Measurements from ENCODE around the gene PPP2R5A. TPM values are rescaled to one million over a fixed set of nuclear protein-coding genes. Genes with fewer than 3 reads are reported as not detected.
A peak's percentile ranks its signal among the peaks of the same experiment; 100 is the strongest.
"Not testable (repeated sequence)": the region's sequence is repeated elsewhere in the genome, so short reads cannot be mapped to it uniquely, and the experiment has no call there.

The PPP2R5A gene
- total and polyA plus RNA-seq, 12 donors: 44.2 to 86.8 (median 57.3) TPM

GRCh38 chr1:212284332-212284743 lies 872 bp upstream of the PPP2R5A start:
- peak overlapping the region; percentile 54 to 95 (median 91) for H3K4me3 ChIP-seq
- 10 to 15% methylated on average over 14 of the region's 14 CpGs for WGBS, 2 donors

GRCh38 chr1:212285685-212286555 lies 710 bp downstream of the PPP2R5A start:
- DNase-seq: peak; percentile 55 to 67
- Histone ChIP-seq H3K4me3 (peak overlapping the region; percentile 73 to 95 (median 91)), H3K4me1 (peaks cover 0 to 55% (median 41%) of the 10 kb centered on the region in 9 donors), H3K27ac (peak overlapping the region; percentile 96 to 99 (median 98)), H3K36me3 (no peaks in the 10 kb centered on the region), H3K27me3 (no peaks in the 10 kb centered on the region), H3K9me3 (no peaks in the 10 kb centered on the region)
- WGBS, 2 donors: 0% methylated on average over 60 to 85 of the region's 85 CpGs
- no peak for TF ChIP-seq CTCF (IDR thresholded peaks at IDR 0.05)
- peak in 6 of 8 donors; percentile 4 to 43 (median 30) for ATAC-seq
- intact Hi-C loops (cut with DNase I): loop anchor here in 9 of 10 donors (2.0 to 10.0 kb wide), 11 partner anchors 43 to 214 kb away; no protein-coding TSS in a partner anchor

More at GRCh38 chr1:212284332-212284743, 872 bp upstream of the PPP2R5A start:
- TF ChIP-seq CTCF (IDR thresholded peaks at IDR 0.05): no peak
- no peak for ATAC-seq
- Histone ChIP-seq H3K4me1 (peaks cover 0 to 39% (median 25%) of the 10 kb centered on the region in 9 donors), H3K9me3 (no peaks in the 10 kb centered on the region), H3K36me3 (no peaks in the 10 kb centered on the region), H3K27me3 (no peaks in the 10 kb centered on the region), H3K27ac (peak overlapping the region; percentile 63 to 99 (median 96))
- DNase-seq: no peak
- intact Hi-C loops (cut with DNase I): loop anchor here in 7 of 10 donors (2.0 to 10.0 kb wide), 8 partner anchors 42 to 170 kb away; no protein-coding TSS in a partner anchor

GRCh38 chr1:212286556-212287131 lies 1.4 kb downstream of the PPP2R5A start:
- Histone ChIP-seq H3K27ac (peak overlapping the region; percentile 96 to 99 (median 98)), H3K4me3 (peak overlapping the region; percentile 73 to 95 (median 91)), H3K36me3 (no peaks in the 10 kb centered on the region), H3K27me3 (no peaks in the 10 kb centered on the region), H3K4me1 (peaks cover 0 to 62% (median 48%) of the 10 kb centered on the region in 9 donors), H3K9me3 (no peaks in the 10 kb centered on the region)
- DNase-seq (peak in 1 of 2 donors; percentile 13), ATAC-seq (no peak)
- no peak for TF ChIP-seq CTCF (IDR thresholded peaks at IDR 0.05)
- 0 to 1% methylated on average over 17 of the region's 17 CpGs for WGBS, 2 donors
- intact Hi-C loops (cut with DNase I): loop anchor here in 9 of 10 donors (5.0 to 10.0 kb wide), 8 partner anchors 49 to 214 kb away; no protein-coding TSS in a partner anchor

- TF ChIP-seq CTCF (IDR thresholded peaks at IDR 0.05): no peak
- Histone ChIP-seq H3K27me3 (no peaks in the 10 kb centered on the region), H3K36me3 (no peaks in the 10 kb centered on the region), H3K4me1 (peaks cover 0 to 70% (median 56%) of the 10 kb centered on the region in 9 donors), H3K9me3 (no peaks in the 10 kb centered on the region), H3K27ac (peak overlapping the region; percentile 96 to 99 (median 98)), H3K4me3 (peak overlapping the region; percentile 73 to 95 (median 91))
- DNase-seq (no peak), ATAC-seq (no peak)
- intact Hi-C loops (cut with DNase I): loop anchor here in 9 of 10 donors (5.0 to 10.0 kb wide), 8 partner anchors 50 to 215 kb away; no protein-coding TSS in a partner anchor
- WGBS, 2 donors: 22 to 24% methylated on average over 3 of the region's 3 CpGs
These were observed 2.2 kb downstream of the PPP2R5A start for GRCh38 chr1:212287261-212287895.

- 55 to 64% methylated on average over 9 of the region's 9 CpGs for WGBS, 2 donors
- not testable (repeated sequence) for H3K36me3 ChIP-seq, H3K9me3 ChIP-seq, H3K27me3 ChIP-seq, ATAC-seq, DNase-seq
- H3K27ac ChIP-seq: peak overlapping the region in 9 of 10 donors; percentile 96 to 99 (median 98)
- peaks cover 0 to 76% (median 62%) of the 10 kb centered on the region in 9 donors for H3K4me1 ChIP-seq
- intact Hi-C loops (cut with DNase I): loop anchor here in 9 of 10 donors (5.0 to 10.0 kb wide), 8 partner anchors 51 to 216 kb away; no protein-coding TSS in a partner anchor
- peak overlapping the region; percentile 73 to 95 (median 91) for H3K4me3 ChIP-seq
These were observed 2.8 kb downstream of the PPP2R5A start for GRCh38 chr1:212287995-212288394.

Data from heart right ventricle (tissue), 16 donors.